Sigmoid colon (tissue), 4 donors: ENCODE results near the gene RINL.

ENCODE experiments used
- EP300 ChIP-seq, 4 donors: sonication (generic); formaldehyde crosslinking; IDR thresholded peaks; one replicate each; pipeline ENCODE4 v1.6.1; 2017; ENCODE audit warnings: antibody characterized with exemption in 4 of 4
- POLR2AphosphoS5 ChIP-seq, 4 donors: sonication (generic); formaldehyde crosslinking; IDR thresholded peaks; one replicate each; pipeline ENCODE4 v1.6.1; 2017; ENCODE audit warnings: antibody characterized with exemption in 4 of 4
- TF ChIP-seq, protein P1 (sequence below), 4 experiments: fragments of 450-650 bp in 3 of 4; fragments of 200-600 bp in 1 of 4; IDR thresholded peaks; one replicate each; pipeline ENCODE4 v1.5.1; 2016 to 2019; ENCODE audit warnings: antibody characterized with exemption in 4 of 4, mild to moderate bottlenecking in 3 of 4, moderate library complexity in 2 of 4

DNA sequence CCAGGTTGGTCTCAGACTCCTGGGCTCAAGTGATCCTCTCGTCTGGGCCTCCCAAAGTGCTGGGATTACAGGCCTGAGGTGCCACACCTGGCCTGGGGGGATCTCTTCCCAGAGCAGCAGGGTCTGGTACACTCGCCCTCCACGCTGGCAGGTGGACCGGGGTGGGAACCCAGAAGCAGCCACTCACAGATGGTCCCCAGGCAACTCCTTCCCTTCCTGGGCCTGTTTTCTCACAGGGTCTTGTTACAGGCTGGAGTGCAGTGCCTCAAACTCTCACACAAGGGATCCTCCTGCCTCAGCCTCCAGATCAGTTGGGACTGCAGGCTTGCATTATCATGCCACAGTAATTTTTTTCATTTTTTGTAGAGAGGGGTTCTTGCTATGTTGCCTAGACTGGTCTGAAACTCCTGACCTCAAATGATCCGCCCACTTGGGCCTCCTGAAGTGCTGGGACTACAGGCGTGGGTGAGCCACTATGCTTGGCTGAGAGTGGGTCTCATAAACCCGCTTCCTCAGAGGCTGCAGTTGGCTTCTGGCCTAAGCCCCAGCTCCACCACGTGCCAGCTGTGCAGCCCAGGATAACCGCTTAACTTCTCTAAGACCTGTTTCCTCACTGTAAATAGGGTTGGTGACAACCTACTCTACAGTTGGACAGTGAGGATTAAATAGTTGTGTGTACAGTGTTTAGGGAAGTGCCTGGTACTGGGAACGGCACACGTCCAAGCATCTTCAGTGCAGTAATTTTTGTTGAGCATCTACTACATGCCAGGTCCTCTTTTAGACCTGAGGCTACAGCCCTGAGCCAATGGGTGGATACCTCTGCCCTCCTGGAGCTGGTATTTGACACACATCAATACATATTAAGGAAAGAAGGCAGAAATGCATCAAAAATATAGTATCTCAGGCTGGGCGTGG, 34.8 kb upstream of the RINL start:
- TF ChIP-seq EP300 (IDR thresholded peaks at IDR 0.05) (no peak), POLR2AphosphoS5 (IDR thresholded peaks at IDR 0.05) (no peak)
- TF ChIP-seq, protein P1, sequence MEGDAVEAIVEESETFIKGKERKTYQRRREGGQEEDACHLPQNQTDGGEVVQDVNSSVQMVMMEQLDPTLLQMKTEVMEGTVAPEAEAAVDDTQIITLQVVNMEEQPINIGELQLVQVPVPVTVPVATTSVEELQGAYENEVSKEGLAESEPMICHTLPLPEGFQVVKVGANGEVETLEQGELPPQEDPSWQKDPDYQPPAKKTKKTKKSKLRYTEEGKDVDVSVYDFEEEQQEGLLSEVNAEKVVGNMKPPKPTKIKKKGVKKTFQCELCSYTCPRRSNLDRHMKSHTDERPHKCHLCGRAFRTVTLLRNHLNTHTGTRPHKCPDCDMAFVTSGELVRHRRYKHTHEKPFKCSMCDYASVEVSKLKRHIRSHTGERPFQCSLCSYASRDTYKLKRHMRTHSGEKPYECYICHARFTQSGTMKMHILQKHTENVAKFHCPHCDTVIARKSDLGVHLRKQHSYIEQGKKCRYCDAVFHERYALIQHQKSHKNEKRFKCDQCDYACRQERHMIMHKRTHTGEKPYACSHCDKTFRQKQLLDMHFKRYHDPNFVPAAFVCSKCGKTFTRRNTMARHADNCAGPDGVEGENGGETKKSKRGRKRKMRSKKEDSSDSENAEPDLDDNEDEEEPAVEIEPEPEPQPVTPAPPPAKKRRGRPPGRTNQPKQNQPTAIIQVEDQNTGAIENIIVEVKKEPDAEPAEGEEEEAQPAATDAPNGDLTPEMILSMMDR (IDR thresholded peaks at IDR 0.05), result no peak
